Fibroblast of skin of scalp (primary cell): ENCODE results near the gene RAD51C.
"Not testable (repeated sequence)": the region's sequence is repeated elsewhere in the genome, so short reads cannot be mapped to it uniquely, and the experiment has no call there.

Experiments
- DNase-seq: peaks from one replicate; pipeline ENCODE4 v3.0.0-alpha.2; 2013

Gene RAD51C

DNA sequence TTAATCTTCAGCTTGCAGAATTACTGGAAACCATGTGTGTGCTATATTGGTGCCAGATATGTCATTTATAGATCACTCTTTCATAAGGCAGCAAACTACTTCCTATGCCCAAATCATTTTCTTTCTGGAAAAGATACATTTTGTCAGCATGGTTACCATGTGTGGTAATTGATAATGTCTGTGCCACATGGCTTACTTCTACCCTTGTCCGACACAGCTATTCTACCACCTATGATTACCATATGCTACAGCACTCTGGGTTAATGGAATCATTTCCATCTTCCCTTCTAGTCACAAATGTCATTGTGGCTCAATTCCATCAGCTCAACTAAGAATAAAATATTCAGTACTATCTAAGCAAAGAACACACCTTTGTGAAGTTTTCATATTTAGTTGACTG, 55.3 kb downstream of the RAD51C start:
- no peak for DNase-seq

DNA sequence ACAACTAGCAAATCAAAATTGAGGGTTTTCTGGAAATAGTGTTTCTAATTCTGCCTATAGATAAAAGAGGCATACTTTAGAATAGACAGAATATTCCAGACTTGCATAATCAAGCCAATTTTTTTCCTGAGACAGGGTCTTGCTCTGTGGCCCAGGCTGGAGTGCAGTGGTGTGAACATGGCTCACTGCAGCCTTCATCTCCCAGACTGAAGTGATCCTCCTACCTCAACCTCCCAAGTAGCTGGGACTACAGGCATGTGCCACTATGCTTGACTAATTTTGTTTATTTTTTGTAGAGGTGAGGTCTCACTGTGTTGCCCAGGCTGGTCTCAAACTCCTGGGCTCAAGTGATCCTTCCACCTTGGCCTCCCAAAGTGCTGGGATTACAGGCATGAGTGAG, 57.2 kb downstream of the RAD51C start:
- not testable (repeated sequence) for DNase-seq

DNA sequence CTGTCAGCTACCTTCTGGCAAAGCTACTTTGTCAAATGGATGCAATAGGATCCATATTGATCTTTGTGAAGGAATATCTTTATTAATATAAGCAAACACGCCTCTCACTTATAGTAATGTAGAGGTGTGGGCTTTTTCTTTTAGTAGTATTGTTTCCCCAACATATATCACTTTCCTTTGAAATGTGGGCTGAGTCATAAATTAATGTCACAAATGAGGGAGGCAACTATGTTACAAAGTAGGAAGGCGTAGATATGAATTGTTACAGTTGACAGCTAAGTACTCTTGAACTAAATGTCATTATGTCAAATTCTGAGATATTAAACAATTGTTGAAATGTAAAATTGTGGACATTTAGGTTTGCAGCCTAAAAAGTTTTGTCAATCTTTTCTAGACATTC, 60.6 kb downstream of the RAD51C start:
- DNase-seq, result no peak

DNA sequence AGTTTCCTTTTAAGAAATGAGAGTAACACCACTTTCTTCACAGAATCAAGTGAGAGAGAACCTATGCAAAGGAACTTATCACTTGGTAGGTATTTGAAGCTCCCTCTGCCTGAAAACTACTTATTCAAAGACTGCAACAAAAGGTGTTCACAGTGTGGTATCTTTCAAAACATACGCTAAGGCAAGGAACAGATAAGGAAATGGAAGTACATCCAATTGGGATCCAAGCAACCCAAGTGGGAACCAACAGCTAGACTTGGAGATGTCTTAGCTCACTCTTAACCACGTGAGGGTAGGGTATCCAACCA, 62.8 kb downstream of the RAD51C start:
- DNase-seq, result no peak

DNA sequence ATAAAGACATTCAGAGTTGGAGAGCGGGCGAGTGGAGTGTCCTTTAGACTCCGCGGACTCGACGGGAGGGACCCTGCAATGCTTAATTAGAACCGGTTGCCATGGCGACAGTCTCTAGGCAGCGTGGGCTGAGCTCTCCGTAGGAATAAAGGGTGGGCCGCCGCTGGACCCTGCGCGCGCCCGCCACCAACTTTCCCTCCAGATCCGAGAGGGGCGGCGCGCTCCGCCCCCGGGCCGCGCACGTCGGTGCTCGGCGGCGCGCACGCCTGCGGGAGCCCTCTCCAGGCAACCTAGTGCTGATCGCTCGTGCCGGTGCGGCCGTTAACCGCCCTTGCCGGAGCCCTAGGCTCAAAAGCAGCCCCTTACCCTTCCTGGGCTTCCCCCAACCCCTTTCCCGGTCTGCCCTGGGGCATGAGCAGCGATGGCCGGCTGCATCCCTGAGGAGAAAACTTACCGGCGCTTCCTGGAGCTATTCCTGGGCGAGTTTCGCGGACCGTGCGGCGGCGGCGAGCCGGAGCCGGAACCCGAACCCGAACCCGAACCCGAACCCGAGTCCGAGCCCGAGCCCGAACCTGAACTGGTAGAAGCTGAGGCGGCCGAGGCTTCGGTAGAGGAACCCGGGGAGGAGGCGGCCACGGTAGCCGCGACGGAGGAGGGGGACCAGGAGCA, 63.3 kb downstream of the RAD51C start, which contains the start of gene PPM1E:
TSS of gene PPM1E (plus strand) at position 278 of the 669 bp plus-strand sequence.
- peak; percentile 56 for DNase-seq

DNA sequence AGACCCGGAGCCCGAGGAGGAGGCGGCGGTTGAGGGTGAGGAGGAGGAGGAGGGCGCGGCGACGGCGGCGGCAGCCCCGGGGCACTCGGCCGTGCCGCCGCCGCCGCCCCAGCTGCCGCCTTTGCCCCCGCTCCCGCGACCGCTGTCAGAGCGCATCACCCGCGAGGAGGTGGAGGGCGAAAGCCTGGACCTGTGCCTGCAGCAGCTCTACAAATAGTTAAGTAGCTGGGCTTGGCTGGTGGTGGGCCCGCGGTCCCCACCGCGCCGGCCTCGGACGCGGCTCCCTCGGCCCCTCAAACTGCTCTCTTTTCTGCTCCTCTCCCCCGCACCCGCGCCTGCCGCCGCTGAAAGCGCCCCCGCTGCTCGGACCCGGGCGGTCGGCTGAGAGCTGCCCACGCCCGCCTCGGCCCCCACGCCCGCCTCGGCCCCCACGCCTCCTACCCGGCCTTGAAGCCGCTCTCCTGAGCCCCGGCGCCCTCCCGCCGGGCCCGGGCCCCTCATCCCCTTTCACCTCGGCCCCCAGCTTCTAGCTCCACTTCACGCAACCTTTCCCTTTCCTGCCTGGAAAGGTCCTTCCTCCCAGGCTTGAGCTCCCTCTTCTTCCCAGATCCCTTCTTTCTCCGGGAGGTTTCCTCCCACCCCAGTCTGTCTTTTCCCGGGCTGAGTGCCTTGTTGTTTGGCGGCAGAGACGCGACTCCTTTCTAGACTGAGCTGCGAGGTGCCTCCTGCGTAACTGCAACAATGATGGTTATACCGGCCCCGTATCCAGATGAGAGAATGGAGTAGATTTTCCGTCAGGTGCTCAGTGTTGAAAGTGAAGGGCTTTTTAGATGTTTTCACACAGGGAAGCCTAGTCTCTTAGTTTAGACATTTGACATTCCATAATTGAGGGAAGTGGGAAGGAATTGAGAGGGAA, 64.1 kb downstream of the RAD51C start:
- DNase-seq, result peak; percentile 3

DNA sequence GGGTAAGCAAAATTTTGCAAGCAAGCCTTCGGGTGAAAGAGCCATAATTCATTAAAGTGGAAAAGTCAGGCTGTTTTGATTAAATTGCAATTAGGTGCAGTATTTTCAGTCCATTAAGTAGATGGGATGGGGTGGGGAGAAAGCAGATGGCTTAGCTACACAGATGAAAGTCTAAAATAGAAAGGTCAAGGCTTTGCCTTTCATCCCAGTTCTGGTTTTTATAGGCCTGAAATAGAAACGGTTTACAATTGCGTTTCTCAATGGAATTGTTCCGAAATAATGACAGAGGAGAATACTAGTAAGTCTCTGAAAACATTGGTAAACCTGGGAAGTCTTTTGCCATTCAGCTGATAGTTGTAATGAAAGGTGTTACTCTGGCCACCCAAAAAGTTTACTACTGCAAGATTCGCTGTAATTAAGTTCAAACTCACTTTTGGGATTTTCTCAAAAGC, 64.8 kb downstream of the RAD51C start:
- no peak for DNase-seq

DNA sequence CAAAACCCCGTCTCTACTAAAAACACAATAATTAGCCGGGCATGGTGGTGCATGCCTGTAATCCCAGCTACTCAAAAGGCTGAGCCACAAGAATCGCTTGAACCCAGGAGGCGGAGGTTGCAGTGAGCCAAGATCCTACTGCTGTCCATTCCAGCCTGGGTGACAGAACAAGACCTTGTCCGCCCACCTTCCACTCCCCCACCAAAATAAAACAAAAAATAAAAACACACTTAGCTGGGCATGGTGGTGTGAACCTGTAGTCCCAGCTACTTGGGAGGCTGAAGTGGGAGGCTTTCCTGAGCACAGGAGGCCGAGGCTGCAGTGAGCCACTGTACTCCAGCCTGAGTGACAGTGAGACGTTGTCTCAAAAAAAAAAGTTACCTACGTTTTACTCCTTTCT, 66.5 kb downstream of the RAD51C start:
- no peak for DNase-seq

DNA sequence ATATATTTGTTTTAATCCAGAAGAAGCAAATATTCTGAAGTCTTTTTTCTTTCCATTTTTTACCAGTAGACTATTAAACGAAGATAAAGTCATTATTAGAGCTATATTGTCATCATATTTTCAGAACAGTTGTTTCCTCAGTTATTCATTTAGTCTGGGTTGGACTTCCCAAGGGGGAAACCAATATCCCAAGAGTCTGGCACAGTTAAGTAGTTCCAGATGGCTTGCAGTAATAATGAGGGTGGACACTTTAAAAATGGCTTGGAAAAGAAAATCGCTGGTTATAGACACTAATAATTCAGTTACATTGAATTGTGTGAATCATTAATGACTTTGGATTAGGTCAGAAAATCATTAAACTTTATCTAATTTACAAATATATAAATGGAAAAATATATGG, 67.1 kb downstream of the RAD51C start:
- no peak for DNase-seq

DNA sequence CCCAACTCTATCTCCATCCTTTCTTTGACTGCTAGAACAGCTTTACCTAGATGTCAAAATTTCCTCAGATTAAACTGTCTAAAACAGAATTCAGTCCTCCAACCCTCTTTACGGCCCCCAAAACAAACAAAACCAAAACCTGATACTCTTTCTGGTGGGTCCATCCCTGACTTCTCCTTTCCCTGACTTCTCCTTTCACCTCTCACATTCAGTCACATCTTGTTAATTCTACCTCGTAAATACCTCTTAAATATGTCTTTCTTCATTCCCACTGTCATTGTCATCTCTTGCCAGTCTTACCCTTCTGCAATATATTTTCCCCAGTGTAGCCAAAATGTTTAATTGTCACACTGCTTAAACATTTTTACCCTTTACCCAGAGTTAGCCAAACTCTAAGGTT, 67.8 kb downstream of the RAD51C start:
- DNase-seq, result no peak

DNA sequence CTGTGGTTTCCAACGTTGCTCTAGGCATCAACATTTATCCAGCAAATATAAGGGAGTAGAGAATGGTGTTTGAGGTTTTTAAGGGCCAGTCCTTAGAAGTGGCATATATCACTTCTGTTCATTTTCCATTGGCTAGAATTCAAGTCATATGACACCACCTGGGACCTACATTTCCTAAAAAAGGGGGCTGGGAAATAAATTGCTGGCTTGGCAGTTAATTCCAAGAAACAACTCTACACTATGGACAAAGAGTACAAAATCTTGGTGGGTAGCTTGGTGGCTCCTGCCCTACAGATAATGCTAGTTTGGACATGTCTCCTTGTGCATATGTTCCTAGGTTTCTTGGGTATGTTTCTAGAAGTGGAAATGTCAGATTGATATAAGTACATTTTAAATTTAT, 70.9 kb downstream of the RAD51C start:
- no peak for DNase-seq

DNA sequence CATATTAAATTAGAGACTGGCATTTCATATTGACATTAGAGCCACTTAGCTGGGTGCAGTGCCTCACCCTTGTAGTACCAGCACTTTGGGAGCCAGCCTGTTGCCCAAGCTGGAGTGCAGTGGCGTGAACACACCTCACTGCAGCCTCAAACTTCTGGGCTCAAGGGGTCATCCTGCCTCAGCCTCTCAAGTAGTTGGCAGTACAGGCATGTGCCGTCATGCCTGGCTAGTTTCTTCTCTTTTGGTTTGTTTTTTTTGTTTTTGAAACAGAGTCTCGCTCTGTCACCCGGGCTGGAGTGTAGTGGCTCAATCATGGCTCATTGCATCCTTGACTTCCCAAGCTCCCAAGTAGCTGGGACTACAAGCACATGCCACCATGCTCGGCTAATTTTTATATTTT, 72.0 kb downstream of the RAD51C start:
- no peak for DNase-seq

DNA sequence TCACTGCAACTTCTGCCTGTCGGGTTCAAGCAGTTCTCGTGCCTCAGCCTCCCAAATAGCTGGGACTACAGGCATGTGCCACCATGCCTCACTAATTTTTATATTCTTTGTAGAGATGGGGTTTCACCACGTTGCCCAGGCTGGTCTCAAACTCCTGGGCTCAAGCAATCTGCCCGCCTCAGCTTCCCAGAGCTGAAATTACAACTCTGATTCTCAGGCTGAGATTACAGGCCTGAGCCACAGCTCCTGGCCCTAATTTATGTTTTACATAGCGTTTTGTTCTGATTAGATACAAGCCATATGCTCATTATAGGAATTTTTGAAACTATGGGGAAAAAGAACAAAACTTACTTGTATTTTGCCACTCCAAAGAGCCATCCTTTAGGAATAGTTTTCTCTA, 86.1 kb downstream of the RAD51C start:
- DNase-seq, result not testable (repeated sequence)

DNA sequence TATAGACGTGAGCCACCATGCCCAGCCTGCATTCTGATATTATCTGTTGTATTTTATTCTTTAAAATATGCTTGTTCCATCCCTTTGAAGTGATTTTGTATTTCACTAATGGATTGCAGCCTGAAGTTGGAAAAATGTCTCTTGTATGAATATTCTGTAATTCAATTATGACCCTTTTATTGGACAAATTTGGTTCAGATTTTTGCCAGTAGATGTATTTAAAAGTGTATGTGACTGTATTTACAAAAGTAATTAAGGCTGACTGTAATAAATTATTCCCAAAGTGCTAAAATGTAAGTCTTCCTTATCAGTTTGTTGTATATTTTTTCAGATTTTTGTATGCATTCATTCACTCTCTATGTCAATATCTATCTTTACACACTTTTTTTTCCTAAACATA, 87.0 kb downstream of the RAD51C start:
- DNase-seq, result no peak

DNA sequence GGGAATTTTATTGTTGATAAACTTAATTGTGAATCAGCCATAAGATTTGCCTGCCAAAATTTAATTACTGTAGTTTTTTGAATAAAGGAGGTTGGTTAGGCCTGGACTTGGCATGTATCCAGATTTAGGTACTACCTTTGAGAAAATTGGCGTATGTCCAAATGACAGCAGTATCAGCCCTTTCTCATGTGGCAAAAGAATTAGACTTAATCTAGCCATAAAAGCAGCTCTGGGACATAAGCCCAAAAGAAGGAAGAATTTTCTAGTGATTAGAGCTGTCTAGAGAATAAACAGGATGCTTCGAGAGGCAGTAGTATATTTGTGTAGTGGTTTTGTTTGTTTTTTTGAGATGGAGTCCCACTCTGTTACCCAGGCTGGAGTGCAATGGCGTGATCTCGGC, 91.0 kb downstream of the RAD51C start:
- no peak for DNase-seq

DNA sequence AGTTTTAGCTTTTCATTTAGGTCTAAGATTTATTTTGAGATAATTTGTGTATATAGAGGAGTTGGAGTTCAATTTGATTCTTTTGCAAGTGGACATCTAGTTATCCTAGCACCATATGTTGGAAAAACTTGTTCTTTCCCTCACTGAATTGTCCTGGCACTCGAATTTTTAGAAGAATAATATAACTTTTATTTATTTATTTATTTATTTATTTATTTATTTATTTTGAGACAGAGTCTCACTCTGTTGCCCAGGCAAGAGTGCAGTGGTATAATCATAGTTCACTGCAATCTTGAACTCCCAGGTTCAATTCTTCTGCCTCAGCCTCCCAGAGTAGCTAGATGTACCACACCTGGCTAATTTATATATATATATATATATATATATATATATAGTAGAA, 92.7 kb downstream of the RAD51C start:
- no peak for DNase-seq
